Islet precursor cell (in vitro differentiated cells): ENCODE data around the gene LDLRAD3.

Experiments used
- DNase-seq: peaks from one replicate; pipeline ENCODE4 v3.0.0-alpha.2; 2018

Gene LDLRAD3

DNA sequence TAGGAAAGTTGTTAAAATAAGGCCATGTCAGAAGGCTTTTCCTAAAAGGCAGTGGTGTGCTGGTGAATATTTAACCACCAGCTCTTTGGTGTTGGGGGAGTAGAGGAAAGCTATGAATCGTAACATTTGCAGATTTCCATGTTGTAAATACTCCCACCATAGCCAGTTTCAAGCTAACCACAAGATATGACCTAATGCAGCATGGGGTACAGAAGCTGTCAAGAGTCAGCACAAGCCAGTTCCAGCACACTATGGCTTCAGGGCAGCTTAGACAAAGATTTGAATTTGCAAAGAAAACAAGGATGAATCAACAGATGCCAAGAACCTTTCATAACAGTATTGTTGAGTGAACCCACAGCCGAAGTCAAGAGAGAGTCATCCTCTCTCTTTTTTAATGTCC lies 305.4 kb downstream of the LDLRAD3 start:
- peak; percentile 47 for DNase-seq

DNA sequence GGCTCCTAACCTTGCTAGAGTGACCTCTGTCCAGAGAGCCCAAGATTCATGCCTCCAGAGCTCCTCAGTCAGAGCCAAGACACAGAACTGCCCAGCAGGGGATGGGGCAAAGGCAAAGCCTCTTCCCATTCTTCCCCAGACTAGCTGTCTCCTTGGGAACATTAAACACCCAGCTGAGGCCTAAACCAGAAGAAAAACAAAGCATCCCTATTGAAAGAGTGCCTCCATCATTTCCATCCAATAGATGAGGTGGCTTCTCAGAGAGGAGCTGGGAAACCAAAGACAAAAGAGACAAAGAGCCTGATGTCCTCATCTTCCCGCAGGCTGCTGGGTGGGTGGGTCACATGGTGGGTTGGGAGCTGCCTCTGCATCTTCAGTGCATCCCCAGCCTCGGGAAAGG lies 308.0 kb downstream of the LDLRAD3 start:
- no peak for DNase-seq

DNA sequence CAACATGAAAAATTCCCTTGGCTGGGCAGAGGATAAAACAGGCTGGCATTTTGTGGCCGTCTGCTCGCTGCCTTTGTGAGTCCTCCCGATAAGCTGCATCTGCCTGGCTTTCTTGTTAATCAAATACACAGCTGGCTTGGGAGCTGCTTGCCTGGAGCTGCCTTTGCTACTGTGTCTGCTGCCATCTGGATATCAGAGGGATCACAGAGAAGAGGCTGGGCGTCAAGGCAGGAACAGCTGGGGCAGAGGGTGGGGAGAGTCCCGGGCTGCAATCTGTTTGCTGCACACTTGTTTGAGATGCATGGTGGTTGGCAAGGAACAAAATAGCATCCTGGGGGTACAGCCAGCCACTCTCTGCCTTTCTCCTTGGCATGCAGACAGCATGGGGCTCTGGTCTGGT lies 309.4 kb downstream of the LDLRAD3 start:
- DNase-seq: no peak

DNA sequence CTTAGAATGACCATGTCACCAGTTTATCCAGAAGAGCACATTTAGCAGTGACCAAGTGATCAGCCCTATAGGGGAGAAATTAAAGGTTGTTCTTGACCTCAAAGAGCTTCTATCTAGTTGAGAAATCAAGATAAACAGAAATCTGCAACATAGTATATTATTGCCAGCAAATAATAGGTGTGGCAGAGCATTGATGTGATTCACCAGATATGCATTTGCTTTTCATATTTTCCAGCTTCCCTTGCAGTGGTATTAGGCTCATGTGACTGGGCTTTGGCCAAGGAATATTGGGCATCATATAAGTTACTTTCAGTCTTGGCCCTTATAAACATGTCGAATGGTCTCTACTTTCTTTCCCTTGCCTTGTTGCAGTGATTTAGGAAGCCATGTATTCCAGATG lies 310.9 kb downstream of the LDLRAD3 start:
- no peak for DNase-seq

DNA sequence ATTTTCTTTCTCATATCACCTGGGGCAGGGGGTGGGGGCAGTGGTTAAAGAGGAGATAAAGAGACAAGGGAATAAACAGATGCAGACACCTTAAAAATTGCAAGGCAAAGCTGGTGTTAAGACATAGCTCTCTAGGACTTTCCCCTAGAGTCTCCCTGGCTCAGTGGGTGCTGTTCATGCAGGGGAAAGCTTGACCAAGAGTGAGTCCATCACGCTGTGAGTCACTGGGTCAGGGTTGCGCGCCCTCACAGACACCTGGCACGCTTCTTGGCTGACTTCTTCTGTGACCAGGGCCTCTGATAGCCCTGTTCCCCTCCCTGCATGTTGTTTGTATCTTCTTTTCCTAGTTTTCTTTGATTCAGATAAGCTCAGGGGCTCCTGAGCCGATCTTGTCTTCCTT lies 313.5 kb downstream of the LDLRAD3 start:
- no peak for DNase-seq

DNA sequence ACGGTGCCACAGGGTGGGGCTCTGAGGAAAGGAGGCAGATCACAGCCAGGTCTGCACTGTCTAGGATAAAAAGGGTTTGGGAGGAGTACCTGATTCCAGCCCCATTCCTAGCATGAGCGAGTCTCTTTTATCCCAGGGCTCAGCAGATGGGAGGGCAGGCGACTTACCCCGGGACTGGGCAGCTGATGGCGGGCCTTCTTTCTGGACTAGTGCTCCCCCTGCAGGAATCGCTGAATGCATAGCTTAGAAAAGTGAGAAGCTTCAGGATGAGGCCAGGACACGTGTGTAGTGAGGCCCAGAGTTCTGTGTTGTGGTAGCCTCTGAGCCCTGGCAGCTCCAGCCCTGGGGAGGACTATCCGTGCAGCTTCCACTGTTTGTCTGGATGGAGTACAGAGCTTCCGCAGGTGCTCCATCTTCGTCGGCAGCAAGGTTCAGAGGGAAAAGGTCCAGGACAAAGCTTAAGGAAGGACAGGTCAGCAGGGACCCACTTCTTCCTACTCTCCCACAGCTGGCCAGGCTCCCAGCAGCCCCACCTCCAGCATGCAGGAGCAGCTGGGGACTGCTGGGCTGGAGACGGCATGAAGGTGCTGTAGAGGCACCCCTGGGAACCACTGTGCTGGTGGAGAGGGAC lies 315.0 kb downstream of the LDLRAD3 start:
- peak; percentile 90 for DNase-seq

DNA sequence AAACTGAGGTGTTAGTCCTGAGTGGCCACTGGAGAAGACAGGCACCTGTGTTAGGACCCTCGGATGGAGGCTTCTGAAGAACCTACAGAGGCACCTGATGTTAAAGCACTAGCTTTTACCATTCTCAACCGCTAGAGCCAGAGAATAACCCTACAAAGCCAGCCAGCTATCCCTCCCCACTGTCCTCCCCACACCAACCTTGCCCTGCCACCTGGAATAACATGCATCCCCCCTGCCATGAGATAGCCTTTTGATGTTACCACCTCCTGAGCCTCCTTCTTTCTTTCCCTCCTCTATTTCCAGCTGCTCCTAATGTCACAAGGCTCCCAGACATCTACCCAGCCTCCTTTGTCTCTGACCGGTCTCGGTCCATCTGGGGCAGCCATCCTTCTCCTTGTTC lies 317.2 kb downstream of the LDLRAD3 start:
- no peak for DNase-seq

DNA sequence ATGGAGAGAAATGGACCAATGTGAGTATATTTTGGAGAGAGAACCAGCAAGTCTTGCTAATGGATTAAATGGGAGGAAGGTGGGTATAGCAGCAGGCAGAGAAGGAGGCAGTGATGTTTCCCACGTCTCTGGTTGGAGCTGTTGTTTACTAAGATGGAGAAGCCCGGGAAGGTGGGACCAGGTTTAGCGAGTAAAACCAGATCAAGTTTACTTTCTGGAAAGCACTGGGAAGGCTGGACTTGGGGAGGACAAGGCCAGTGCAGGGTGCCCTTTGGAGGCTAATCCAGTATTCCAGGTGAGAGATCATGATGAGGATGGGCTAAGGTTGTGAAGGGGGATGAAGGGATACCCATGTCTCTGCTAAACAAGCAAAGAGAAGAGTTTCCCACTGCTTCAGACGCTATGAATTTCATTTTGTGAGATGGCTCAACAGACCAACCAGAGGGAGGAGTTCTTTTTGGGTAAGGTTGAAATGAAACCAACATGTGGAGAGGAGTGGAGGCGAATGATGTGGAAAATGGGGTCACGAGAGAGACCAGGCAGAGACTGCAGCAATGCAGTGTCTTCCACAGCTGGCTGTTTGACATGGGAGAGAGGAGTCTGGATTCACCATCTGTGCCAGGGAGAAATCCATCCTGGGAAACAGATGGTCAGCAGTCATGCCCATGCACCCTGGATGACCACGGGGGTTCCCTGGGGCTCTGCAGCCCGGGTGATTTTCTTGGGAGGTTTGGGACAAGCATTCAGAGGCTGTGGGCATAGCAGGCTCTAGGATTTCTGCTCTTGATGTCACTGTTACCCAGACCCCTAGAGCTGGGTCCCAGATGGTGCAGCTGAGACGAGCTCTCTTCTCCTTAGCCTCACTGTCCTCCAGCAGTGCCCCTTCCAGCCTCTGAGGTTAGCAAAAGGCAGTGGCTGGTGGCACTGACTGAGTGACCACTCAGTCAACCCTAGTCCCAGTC lies 320.4 kb downstream of the LDLRAD3 start:
- DNase-seq: no peak

DNA sequence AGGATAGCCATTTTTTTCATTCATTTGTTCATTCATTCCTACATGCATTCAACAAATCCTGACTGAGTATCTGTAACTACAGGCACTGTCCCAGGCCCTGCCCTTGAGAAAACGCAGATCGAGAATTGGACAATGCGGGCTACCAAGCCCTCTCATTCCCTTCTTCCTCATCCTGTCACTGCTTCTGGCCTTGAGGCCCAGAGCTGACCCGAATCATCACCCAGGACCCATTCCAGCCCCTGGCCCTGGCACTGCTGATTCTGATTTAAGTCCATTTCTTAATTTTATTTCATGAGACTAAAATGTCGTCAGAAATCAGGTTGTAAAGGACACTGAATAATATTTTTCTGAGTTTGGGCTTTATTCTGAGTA lies 321.1 kb downstream of the LDLRAD3 start:
- no peak for DNase-seq

DNA sequence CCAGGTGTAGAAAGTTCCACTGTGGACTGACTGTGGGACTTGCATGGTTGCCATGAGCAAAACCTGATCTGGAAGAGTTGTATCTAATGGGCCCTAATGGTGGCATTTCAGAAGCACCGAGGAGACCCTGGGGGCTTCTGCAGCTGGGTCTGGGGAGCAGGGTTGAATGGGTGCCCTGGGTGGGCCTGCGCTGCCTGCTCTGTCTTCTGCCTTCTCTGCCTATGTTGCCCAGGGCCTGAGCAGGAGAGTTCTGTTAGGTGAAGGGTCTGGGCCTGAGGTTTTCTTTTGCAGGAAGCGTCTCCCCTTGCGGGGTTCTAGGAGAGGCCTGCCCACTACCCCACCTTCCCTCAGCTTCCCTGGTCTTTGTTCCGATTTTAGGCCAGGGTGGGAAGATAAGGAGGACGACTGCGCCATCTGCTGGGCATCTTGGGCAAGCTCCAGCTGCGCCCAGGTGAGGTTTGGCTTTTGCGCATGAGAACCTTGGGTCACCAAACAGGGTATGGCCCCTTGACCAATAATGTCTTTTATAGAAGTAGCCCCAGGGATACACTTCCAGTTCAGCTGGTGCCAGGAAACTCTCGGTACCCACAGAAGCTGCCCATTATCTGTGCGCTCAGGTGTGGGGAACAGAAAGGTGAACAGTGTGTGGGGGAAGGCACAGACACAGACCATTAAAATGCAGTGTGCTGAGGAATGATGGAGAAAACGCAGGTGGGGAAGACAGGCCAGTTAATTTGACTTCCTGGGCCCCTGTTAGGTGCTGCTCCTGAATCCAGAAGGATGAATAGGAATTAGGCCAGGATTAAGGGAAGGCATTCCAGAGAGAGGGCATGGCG lies 322.1 kb downstream of the LDLRAD3 start:
- peak; percentile 81 for DNase-seq

DNA sequence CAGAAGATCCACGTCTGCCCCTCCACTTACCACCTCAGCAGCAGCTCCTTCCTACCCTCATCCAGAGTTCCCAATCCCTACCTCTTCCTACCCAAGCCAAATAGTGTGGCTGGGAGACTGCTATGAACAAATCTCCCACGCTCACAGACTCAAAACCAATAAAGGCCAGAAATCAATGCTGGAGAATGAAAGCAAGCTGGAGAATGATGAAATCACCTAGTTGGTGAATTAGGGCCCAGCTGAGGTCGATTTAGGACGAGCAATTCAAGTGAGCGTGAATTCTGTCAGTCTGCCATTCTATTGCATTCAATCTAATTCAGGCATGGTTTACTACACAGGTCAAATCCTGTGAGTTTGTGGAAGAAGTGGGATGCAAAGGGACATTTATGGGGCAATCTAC lies 322.9 kb downstream of the LDLRAD3 start:
- no peak for DNase-seq

DNA sequence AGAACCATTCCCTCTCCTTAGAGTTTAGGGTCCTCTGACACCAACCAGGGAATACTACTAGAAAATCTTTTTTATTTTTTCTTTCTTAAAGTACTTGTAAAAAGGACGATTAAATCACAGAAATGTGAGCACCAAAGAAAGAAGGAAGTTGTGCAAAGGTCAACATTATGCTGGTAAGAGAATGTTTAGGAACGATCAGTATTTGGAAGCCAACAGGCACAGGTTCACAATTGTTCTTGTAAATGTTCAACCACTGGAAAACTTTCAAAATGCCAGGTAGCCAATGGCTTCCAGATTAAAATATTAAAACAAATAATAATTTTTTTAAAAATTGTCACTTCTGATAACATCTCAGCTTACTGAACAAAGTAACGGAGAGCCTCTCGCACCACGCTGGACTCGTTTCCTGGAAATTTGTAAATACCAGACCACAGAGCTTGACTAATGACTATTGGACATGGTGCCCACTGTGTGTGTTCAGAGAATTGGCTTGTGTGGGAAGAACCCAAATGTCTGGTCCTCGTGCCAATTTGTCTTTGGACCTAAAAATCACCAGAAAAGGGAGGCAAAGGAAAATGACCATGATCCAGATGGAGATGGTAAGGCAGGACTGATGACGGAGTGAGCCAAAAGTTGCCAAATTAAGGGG lies 324.6 kb downstream of the LDLRAD3 start:
- DNase-seq: no peak

DNA sequence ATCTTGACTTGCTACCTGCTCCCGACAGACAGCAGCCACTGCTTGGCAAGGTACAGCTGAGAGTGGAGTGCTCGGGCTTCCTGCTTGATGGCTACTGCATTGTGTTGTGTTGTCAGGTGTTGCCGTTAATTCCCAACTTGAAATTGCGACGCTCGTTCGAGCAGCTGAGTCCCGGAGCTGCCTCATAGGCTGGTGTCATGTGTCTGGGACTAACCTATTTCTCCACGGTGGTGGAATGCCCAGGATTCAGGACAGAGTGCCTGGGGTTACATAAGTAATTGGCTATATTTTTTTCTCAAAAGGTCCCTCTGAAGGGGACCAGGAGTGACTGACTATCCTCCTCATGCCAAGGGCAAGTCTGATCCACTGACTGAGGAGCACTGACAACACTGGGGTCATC lies 326.8 kb downstream of the LDLRAD3 start:
- DNase-seq: no peak

DNA sequence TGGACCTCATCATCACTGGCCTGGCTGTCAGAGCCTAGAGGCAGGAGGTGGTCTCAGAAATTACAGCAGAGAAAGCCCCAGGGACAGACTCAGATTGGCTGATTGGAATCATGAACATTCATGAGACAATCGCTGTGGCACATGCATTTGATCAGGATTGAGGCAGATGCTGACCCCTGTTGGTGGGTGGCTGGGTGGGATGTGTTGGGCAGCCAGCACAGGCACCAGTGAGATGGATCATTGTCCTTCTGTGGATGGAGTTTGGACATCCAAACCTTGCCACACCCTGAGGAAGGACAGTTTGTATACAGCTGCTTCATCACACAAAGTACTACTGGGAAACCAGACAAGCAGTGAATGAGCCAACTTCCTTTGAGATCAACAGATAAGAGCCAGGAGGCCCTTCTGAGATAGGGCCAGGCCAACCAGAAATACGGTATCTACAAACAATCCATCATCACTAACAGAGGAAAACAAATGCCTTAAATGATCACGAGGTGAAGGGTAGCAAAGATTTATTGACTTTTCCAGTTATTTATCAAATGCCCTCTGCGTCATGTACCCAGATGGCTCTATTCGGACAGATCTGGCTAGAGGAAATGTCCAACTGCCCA lies 328.0 kb downstream of the LDLRAD3 start:
- DNase-seq: no peak

DNA sequence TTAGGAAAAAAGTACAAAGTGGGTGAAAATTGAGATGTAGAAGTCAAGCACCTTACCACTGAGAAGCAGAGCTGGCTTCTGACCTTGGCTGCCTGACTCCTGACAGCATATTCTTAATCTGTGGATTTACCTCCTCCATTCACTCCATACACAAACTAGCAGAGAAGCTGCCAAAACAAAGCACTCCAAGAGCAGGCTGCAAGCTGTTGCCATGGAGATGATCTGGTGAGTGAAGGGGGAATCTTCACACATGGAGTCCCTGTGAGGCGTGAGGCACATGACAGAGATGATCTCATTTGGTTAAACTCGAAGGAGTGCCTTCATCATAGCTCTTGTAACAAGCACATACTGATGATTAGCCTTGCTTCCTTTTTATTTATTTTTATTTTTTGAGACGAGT lies 329.2 kb downstream of the LDLRAD3 start:
- peak; percentile 38 for DNase-seq

DNA sequence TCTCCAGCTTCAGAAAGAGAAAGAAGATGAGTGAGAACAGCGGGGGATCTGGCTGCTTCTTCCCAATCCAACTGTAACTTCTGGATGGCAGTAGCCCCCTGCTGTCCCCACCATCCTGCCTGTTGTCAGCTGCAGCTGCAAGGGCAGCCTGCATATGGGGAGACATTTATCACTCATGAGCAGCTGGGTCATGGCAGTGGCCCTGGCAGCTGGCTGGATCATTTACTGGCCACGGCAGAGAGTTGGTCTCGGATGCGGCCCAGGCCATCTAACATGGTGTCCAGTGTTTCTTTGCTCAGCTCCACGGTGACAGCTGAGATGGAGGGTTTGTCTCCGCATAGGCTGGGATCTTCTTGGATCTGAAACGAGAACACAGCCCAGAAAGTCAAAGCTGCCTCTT lies 330.6 kb downstream of the LDLRAD3 start:
- DNase-seq: peak; percentile 40

DNA sequence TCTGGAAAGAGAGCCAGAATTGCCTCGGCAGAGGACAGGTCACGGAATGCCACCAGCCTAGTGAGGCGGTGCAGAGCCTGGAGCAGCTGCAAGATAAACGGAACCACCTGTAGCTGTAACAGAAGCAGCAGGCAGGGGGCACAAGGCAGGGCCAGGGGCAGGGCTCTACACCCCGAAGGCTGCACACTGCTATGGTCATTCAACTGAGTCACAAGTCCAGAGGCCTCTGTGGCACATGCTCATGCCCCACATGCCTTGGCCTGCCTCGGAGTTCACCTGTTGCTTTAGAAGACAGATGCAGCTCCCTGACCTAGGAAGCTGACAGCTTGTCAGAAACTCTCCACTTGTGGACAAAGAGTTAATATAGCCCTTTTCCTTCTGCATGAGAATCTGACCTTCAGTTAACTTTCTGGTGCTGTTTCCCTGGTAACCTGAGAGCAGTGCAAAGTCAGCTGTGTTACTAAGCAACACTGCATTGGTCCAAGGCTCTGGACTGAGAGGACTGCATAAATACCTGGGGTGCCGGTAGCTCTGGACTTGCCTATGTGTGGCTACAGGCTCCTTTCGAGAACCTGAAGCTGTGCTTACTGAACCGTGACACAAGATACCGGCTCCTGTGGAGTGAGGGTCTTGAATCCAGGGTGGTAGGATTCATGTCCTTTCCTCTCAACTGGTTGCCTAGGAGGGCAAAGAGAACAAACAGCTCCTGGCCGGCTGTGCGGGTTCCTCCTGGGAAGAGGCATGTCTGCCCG lies 334.8 kb downstream of the LDLRAD3 start:
- peak; percentile 52 for DNase-seq

DNA sequence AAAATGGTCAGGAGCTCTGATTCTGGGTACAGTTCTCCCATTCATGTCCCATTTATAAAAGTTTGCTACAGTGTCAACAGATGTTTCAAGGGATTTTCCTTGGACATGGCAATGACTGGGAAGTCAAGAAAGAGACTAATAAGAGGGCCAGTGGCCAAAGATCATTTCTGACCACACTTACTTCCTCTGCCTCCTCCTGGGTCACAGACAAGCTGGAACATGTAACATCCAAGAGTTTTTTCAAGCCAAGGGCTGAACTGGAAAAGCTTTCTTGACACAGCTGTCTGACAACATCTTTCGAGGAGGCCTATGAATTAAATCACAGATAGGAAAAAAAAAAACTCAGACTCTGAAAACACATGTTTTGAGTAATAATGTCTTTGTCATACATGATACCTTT lies 336.7 kb downstream of the LDLRAD3 start:
- DNase-seq: no peak
